ENCODE data around the gene LRP3. TPM values are rescaled to one million over a fixed set of nuclear protein-coding genes. Genes with fewer than 3 reads are reported as not detected.
"Not testable (repeated sequence)": the region's sequence is repeated elsewhere in the genome, so short reads cannot be mapped to it uniquely, and the experiment has no call there.

The LRP3 gene
- 24.8 TPM for polyA plus RNA-seq (2013, experiment 1 of 2; ENCODE audit: insufficient read length)
- polyA plus RNA-seq (2013, experiment 2 of 2; ENCODE audit: insufficient read length): 27.7 TPM

GRCh38 chr19:33193865-33194362 lies at the start of gene LRP3:
TSS of gene LRP3 (plus strand) at chr19:33194330. CDS start at chr19:33194786, 456 bp downstream.
- peak; percentile 44 for DNase-seq

- no peak for DNase-seq
Measured at GRCh38 chr19:33146209-33146608, 47.9 kb upstream of the LRP3 start.

GRCh38 chr19:33147538-33147937 lies 46.6 kb upstream of the LRP3 start:
- no peak for DNase-seq

- no peak for DNase-seq
Measured at GRCh38 chr19:33150852-33151518, 43.1 kb upstream of the LRP3 start.

- DNase-seq: peak; percentile 8
Measured at GRCh38 chr19:33152176-33152575, 42.0 kb upstream of the LRP3 start.

GRCh38 chr19:33152625-33153024 lies 41.5 kb upstream of the LRP3 start:
- DNase-seq: not testable (repeated sequence)

GRCh38 chr19:33154313-33154712 lies 39.8 kb upstream of the LRP3 start:
- not testable (repeated sequence) for DNase-seq

GRCh38 chr19:33156334-33156733 lies 37.8 kb upstream of the LRP3 start:
- peak; percentile 51 for DNase-seq

GRCh38 chr19:33157906-33158305 lies 36.2 kb upstream of the LRP3 start:
- DNase-seq: no peak

- DNase-seq: no peak
Measured at GRCh38 chr19:33158365-33158764, 35.8 kb upstream of the LRP3 start.

GRCh38 chr19:33159149-33159548 lies 35.0 kb upstream of the LRP3 start:
- no peak for DNase-seq

GRCh38 chr19:33159893-33160292 lies 34.2 kb upstream of the LRP3 start:
- DNase-seq: no peak

GRCh38 chr19:33161201-33161600 lies 32.9 kb upstream of the LRP3 start:
- DNase-seq: no peak

GRCh38 chr19:33163481-33163880 lies 30.6 kb upstream of the LRP3 start:
- DNase-seq: no peak

GRCh38 chr19:33166037-33166436 lies 28.1 kb upstream of the LRP3 start:
- not testable (repeated sequence) for DNase-seq

- no peak for DNase-seq
Measured at GRCh38 chr19:33167438-33167837, 26.7 kb upstream of the LRP3 start.

GRCh38 chr19:33168528-33168927 lies 25.6 kb upstream of the LRP3 start:
- DNase-seq: no peak

- DNase-seq: no peak
Measured at GRCh38 chr19:33171222-33171795, 22.8 kb upstream of the LRP3 start.

- peak; percentile 73 for DNase-seq
Measured at GRCh38 chr19:33171916-33172359, 22.2 kb upstream of the LRP3 start.

- no peak for DNase-seq
Measured at GRCh38 chr19:33174186-33174585, 19.9 kb upstream of the LRP3 start.

- no peak for DNase-seq
Measured at GRCh38 chr19:33175156-33175782, 18.9 kb upstream of the LRP3 start.

GRCh38 chr19:33175886-33176669 lies 18.1 kb upstream of the LRP3 start:
- DNase-seq: peak; percentile 31
